ENCODE measurements around the gene SLC30A2. TPM values are rescaled to one million over a fixed set of nuclear protein-coding genes. Genes with fewer than 3 reads are reported as not detected.

Gene SLC30A2
- total RNA-seq, 1 donor from 2014 or later: not detected

GRCh38 chr1:26029054-26029863 is 16.7 kb downstream of the SLC30A2 start:
- H3K36me3 Mint-ChIP-seq (ENCODE audit: low read depth): no peaks in the 10 kb centered on the region
- H3K27ac Mint-ChIP-seq: no peak overlapping the region
- intact Hi-C loops (cut with micrococcal nuclease): no loop called here
- no peak overlapping the region for H3K4me3 Mint-ChIP-seq
- DNase-seq: no peak
- no peaks in the 10 kb centered on the region for H3K9me3 Mint-ChIP-seq
- H3K27me3 Mint-ChIP-seq: peaks cover 6% of the 10 kb centered on the region
- peaks cover 4% of the 10 kb centered on the region for H3K4me1 Mint-ChIP-seq

- no peaks in the 10 kb centered on the region for H3K36me3 Mint-ChIP-seq (ENCODE audit: low read depth)
- intact Hi-C loops (cut with micrococcal nuclease): no loop called here
- DNase-seq: no peak
- no peak overlapping the region for H3K27ac Mint-ChIP-seq
- H3K4me3 Mint-ChIP-seq: no peak overlapping the region
- H3K9me3 Mint-ChIP-seq: no peaks in the 10 kb centered on the region
- H3K27me3 Mint-ChIP-seq: peaks cover 2% of the 10 kb centered on the region
- peaks cover 4% of the 10 kb centered on the region for H3K4me1 Mint-ChIP-seq
These were observed 17.4 kb downstream of the SLC30A2 start for GRCh38 chr1:26028490-26028980.

- Mint-ChIP-seq H3K36me3 (ENCODE audit: low read depth) (no peaks in the 10 kb centered on the region), H3K4me3 (no peak overlapping the region), H3K9me3 (no peaks in the 10 kb centered on the region), H3K27ac (no peak overlapping the region), H3K27me3 (peaks cover 2% of the 10 kb centered on the region), H3K4me1 (peaks cover 4% of the 10 kb centered on the region)
- intact Hi-C loops (cut with micrococcal nuclease): no loop called here
- DNase-seq: no peak
These were observed 18.0 kb downstream of the SLC30A2 start for GRCh38 chr1:26027716-26028489.

GRCh38 chr1:26025517-26025916 is 20.4 kb downstream of the SLC30A2 start:
- no peak overlapping the region for H3K4me3 Mint-ChIP-seq
- H3K4me1 Mint-ChIP-seq: peaks cover 6% of the 10 kb centered on the region
- DNase-seq: no peak
- H3K27ac Mint-ChIP-seq: no peak overlapping the region
- no peaks in the 10 kb centered on the region for H3K9me3 Mint-ChIP-seq
- peaks cover 6% of the 10 kb centered on the region for H3K27me3 Mint-ChIP-seq
- no peaks in the 10 kb centered on the region for H3K36me3 Mint-ChIP-seq (ENCODE audit: low read depth)
- intact Hi-C loops (cut with micrococcal nuclease): no loop called here

- intact Hi-C loops (cut with micrococcal nuclease): no loop called here
- H3K9me3 Mint-ChIP-seq: no peaks in the 10 kb centered on the region
- H3K27me3 Mint-ChIP-seq: peaks cover 6% of the 10 kb centered on the region
- H3K4me1 Mint-ChIP-seq: peaks cover 9% of the 10 kb centered on the region
- H3K27ac Mint-ChIP-seq: no peak overlapping the region
- H3K36me3 Mint-ChIP-seq (ENCODE audit: low read depth): no peaks in the 10 kb centered on the region
- DNase-seq: no peak
- no peak overlapping the region for H3K4me3 Mint-ChIP-seq
These were observed 20.9 kb downstream of the SLC30A2 start for GRCh38 chr1:26025060-26025459.

GRCh38 chr1:26023826-26024225 is 22.1 kb downstream of the SLC30A2 start:
- intact Hi-C loops (cut with micrococcal nuclease): no loop called here
- H3K27me3 Mint-ChIP-seq: peaks cover 6% of the 10 kb centered on the region
- H3K27ac Mint-ChIP-seq: no peak overlapping the region
- H3K9me3 Mint-ChIP-seq: no peaks in the 10 kb centered on the region
- H3K4me3 Mint-ChIP-seq: no peak overlapping the region
- H3K4me1 Mint-ChIP-seq: peaks cover 16% of the 10 kb centered on the region
- DNase-seq: no peak
- no peaks in the 10 kb centered on the region for H3K36me3 Mint-ChIP-seq (ENCODE audit: low read depth)

GRCh38 chr1:26023009-26023408 is 22.9 kb downstream of the SLC30A2 start:
- intact Hi-C loops (cut with micrococcal nuclease): no loop called here
- peaks cover 16% of the 10 kb centered on the region for H3K4me1 Mint-ChIP-seq
- H3K9me3 Mint-ChIP-seq: no peaks in the 10 kb centered on the region
- H3K27me3 Mint-ChIP-seq: peaks cover 6% of the 10 kb centered on the region
- no peak overlapping the region for H3K27ac Mint-ChIP-seq
- DNase-seq: no peak
- no peak overlapping the region for H3K4me3 Mint-ChIP-seq
- H3K36me3 Mint-ChIP-seq (ENCODE audit: low read depth): no peaks in the 10 kb centered on the region

- H3K27ac Mint-ChIP-seq: no peak overlapping the region
- no peak overlapping the region for H3K4me3 Mint-ChIP-seq
- H3K27me3 Mint-ChIP-seq: peaks cover 6% of the 10 kb centered on the region
- DNase-seq: no peak
- intact Hi-C loops (cut with micrococcal nuclease): no loop called here
- H3K36me3 Mint-ChIP-seq (ENCODE audit: low read depth): no peaks in the 10 kb centered on the region
- H3K4me1 Mint-ChIP-seq: peaks cover 14% of the 10 kb centered on the region
- H3K9me3 Mint-ChIP-seq: no peaks in the 10 kb centered on the region
These were observed 23.5 kb downstream of the SLC30A2 start for GRCh38 chr1:26022404-26022779.

- H3K27ac Mint-ChIP-seq: no peak within 1 kb of the TSS
- no peaks in the 10 kb centered on the region for H3K36me3 Mint-ChIP-seq (ENCODE audit: low read depth)
- H3K4me3 Mint-ChIP-seq: no peak within 1 kb of the TSS
- intact Hi-C loops (cut with micrococcal nuclease): no loop called here
- H3K27me3 Mint-ChIP-seq: peaks cover 6% of the 10 kb centered on the region
- no peak for DNase-seq
- H3K9me3 Mint-ChIP-seq: no peaks in the 10 kb centered on the region
- H3K4me1 Mint-ChIP-seq: peaks cover 12% of the 10 kb centered on the region
These were observed 24.1 kb downstream of the SLC30A2 start, which contains the start of gene EXTL1 for GRCh38 chr1:26021647-26022403. Gene EXTL1 (plus strand): TSS chr1:26021775. CDS start chr1:26022647, 872 bp downstream.

GRCh38 chr1:26020941-26021646 is 24.8 kb downstream of the SLC30A2 start:
- intact Hi-C loops (cut with micrococcal nuclease): no loop called here
- Mint-ChIP-seq H3K27ac (no peak overlapping the region), H3K36me3 (ENCODE audit: low read depth) (no peaks in the 10 kb centered on the region), H3K9me3 (no peaks in the 10 kb centered on the region), H3K4me3 (no peak overlapping the region), H3K27me3 (peaks cover 6% of the 10 kb centered on the region), H3K4me1 (peaks cover 14% of the 10 kb centered on the region)
- no peak for DNase-seq

GRCh38 chr1:26020330-26020768 is 25.6 kb downstream of the SLC30A2 start:
- Mint-ChIP-seq H3K36me3 (ENCODE audit: low read depth) (no peaks in the 10 kb centered on the region), H3K4me1 (peaks cover 14% of the 10 kb centered on the region), H3K4me3 (no peak overlapping the region), H3K27ac (no peak overlapping the region), H3K9me3 (no peaks in the 10 kb centered on the region), H3K27me3 (peaks cover 6% of the 10 kb centered on the region)
- no peak for DNase-seq
- intact Hi-C loops (cut with micrococcal nuclease): no loop called here

GRCh38 chr1:26019641-26020315 is 26.1 kb downstream of the SLC30A2 start:
- Mint-ChIP-seq H3K4me3 (no peak overlapping the region), H3K4me1 (peaks cover 14% of the 10 kb centered on the region), H3K27ac (no peak overlapping the region), H3K9me3 (no peaks in the 10 kb centered on the region), H3K27me3 (peaks cover 6% of the 10 kb centered on the region), H3K36me3 (ENCODE audit: low read depth) (no peaks in the 10 kb centered on the region)
- DNase-seq: no peak
- intact Hi-C loops (cut with micrococcal nuclease): no loop called here

GRCh38 chr1:26017606-26018005 is 28.3 kb downstream of the SLC30A2 start:
- peaks cover 14% of the 10 kb centered on the region for H3K4me1 Mint-ChIP-seq
- no peaks in the 10 kb centered on the region for H3K9me3 Mint-ChIP-seq
- H3K4me3 Mint-ChIP-seq: no peak overlapping the region
- DNase-seq: no peak
- H3K27ac Mint-ChIP-seq: no peak overlapping the region
- peaks cover 6% of the 10 kb centered on the region for H3K27me3 Mint-ChIP-seq
- H3K36me3 Mint-ChIP-seq (ENCODE audit: low read depth): no peaks in the 10 kb centered on the region
- intact Hi-C loops (cut with micrococcal nuclease): no loop called here

Data from activated CD4-positive, alpha-beta T cell treated with anti-CD3 and anti-CD28 coated beads, Interleukin-2, amount 10 ng/mL, durations not matched to agents 24 days and 14 days (primary cell).